K562 (cell line): ENCODE measurements around the gene CWC22. TPM values are rescaled to one million over a fixed set of nuclear protein-coding genes. Genes with fewer than 3 reads are reported as not detected.

Source experiments
- ARHGAP35 ChIP-seq: fragments of 450-650 bp; IDR thresholded peaks from 2 replicates; pipeline ENCODE4 v1.6.1; 2018; ENCODE audit not compliant: partially characterized antibody
- GATAD2B ChIP-seq: fragments of 450-650 bp; IDR thresholded peaks from 2 replicates; pipeline ENCODE4 v1.6.1; 2017; ENCODE audit warnings: mild to moderate bottlenecking, borderline replicate concordance
- KDM1A ChIP-seq, 2 experiments: fragments of 450-650 bp; IDR thresholded peaks; 2 replicates each; pipeline ENCODE4 v1.6.1; 2016; ENCODE audit warnings: mild to moderate bottlenecking in 2 of 2
- MAX ChIP-seq: sonication (generic); formaldehyde crosslinking; IDR thresholded peaks from 2 replicates; pipeline ENCODE4 v1.9.0; 2022; ENCODE audit warnings: mild to moderate bottlenecking, missing genetic modification reagents
- MNT ChIP-seq, 2 experiments: fragments of 450-650 bp; conservative IDR thresholded peaks; 2 replicates each; pipeline ENCODE4 v1.6.1; 2017; ENCODE audit warnings: mild to moderate bottlenecking in 2 of 2, moderate library complexity in 2 of 2
- NFATC3 ChIP-seq: fragments of 450-650 bp; IDR thresholded peaks from 2 replicates; pipeline ENCODE4 v1.6.1; 2017; ENCODE audit warnings: mild to moderate bottlenecking
- PKNOX1 ChIP-seq: fragments of 450-650 bp; IDR thresholded peaks from 2 replicates; pipeline ENCODE4 v1.6.1; 2016
- POLR2H ChIP-seq: IDR thresholded peaks from 2 replicates; pipeline ENCODE4 v1.6.1; 2016; ENCODE audit warnings: missing genetic modification characterization, low read depth, mild to moderate bottlenecking, control low read depth, missing compliant biosample characterization, moderate library complexity
- SMAD2 ChIP-seq: fragments of 150-350 bp; IDR thresholded peaks from 2 replicates; pipeline ENCODE4 v1.6.1; 2014; ENCODE audit warnings: low read depth, mild to moderate bottlenecking, low read length
- STAT5B ChIP-seq: fragments of 250-450 bp; sonication (Bioruptor Pico); IDR thresholded peaks from 2 replicates; pipeline ENCODE4 v1.8.0; 2021; ENCODE audit warnings: mild to moderate bottlenecking, inconsistent platforms
- WHSC1 ChIP-seq: IDR thresholded peaks from one replicate; pipeline ENCODE4 v1.6.1; 2012; ENCODE audit warnings: low read length, control low read depth, inconsistent platforms
- ZBTB40 ChIP-seq, 2 experiments: fragments of 450-650 bp in 1 of 2; sonication (generic) in 1 of 2; formaldehyde crosslinking in 1 of 2; IDR thresholded peaks; 2 replicates each; pipeline versions ENCODE4 v1.7.1 to v1.9.0; 2016 to 2022; ENCODE audit warnings: inconsistent platforms in 1 of 2, mild to moderate bottlenecking in 1 of 2, missing genetic modification reagents in 1 of 2
- ZBTB7A ChIP-seq: IDR thresholded peaks from 2 replicates; pipeline ENCODE4 v1.6.1; 2011; ENCODE audit warnings: low read depth, mild to moderate bottlenecking, low read length, moderate library complexity, borderline replicate concordance; ENCODE audit not compliant: control insufficient read depth
- ZFX ChIP-seq: sonication (generic); formaldehyde crosslinking; IDR thresholded peaks from 2 replicates; pipeline ENCODE4 v1.8.0; 2022; ENCODE audit warnings: mild to moderate bottlenecking, missing genetic modification reagents, moderate library complexity
- ZNF785 ChIP-seq: fragments of 250-450 bp; sonication (Bioruptor Pico); IDR thresholded peaks from 2 replicates; pipeline ENCODE4 v1.4.0; 2020; ENCODE audit warnings: mild to moderate bottlenecking
- polyA plus RNA-seq, 8 experiments: library from polyadenylated mRNA; depleted of rRNA in 4 of 8; stranded (reverse) in 5 of 8; unstranded in 3 of 8; fragments of >200 nt; fragmentation: Nextera tagmentation in 2 of 8; fragmentation: Illumina TruSeq in 1 of 8; extraction: Ambion mirVana in 2 of 8; extraction: Trizol in 1 of 8; gene quantifications; 2 replicates each; pipeline versions ENCODE4 v1.2.1 to v1.2.3, GENCODE V29; 2011 to 2014; ENCODE audit warnings: inconsistent platforms in 1 of 8, missing spikeins in 1 of 8
- total RNA-seq, 7 experiments: library from RNA; depleted of rRNA in 6 of 7; stranded (reverse); fragments of >200 nt in 6 of 7; fragmentation: Illumina TruSeq in 2 of 7; extraction: Trizol in 2 of 7; gene quantifications; 2 replicates each; pipeline versions ENCODE4 v1.2.1 to v1.2.3, GENCODE V29; 2011 to 2021; ENCODE audit warnings: low replicate concordance in 1 of 7

CWC22 gene
- total and polyA plus RNA-seq, 9 of the 15 experiments (the other 6 are each of a cell fraction or from before 2014, with no cell fraction given), result 14.5 to 54.2 (median 36.7) TPM

- TF ChIP-seq MNT (conservative IDR thresholded peaks at IDR 0.05) (peak; percentile 18 to 64; a peak in 3 of 4 replicates), WHSC1 (no peak), POLR2H (tag) (peak; percentile 88), PKNOX1 (0 out of 2 replicates have a peak, but pooled peaks have one; percentile 6), NFATC3 (no peak), ZBTB7A (peak; percentile 41; the same call in 1 of the 2 replicates), ZBTB40 (IDR thresholded peaks at IDR 0.05) (peak; percentile 97), ZBTB40 (CRISPR knock-in tag; IDR thresholded peaks at IDR 0.05) (no peak), ARHGAP35 (no peak), STAT5B (CRISPR knock-in tag) (no peak), ZFX (CRISPR knock-in tag) (peak; percentile 95), SMAD2 (no peak), MAX (CRISPR knock-in tag) (no peak; the same call in 1 of the 2 replicates), GATAD2B (no peak), KDM1A (IDR thresholded peaks at IDR 0.05) (no peak), ZNF785 (CRISPR knock-in tag) (no peak)
Observed at GRCh38 chr2:180006781-180007579, at the start of gene CWC22 (continued).
